ENCODE results near the gene SAE1. TPM values are rescaled to one million over a fixed set of nuclear protein-coding genes. Genes with fewer than 3 reads are reported as not detected.
A peak's percentile ranks its signal among the peaks of the same experiment; 100 is the strongest.

SAE1 gene
- total and polyA plus RNA-seq, 2 experiments from 2014 or later = 97.2 to 112 TPM

DNA sequence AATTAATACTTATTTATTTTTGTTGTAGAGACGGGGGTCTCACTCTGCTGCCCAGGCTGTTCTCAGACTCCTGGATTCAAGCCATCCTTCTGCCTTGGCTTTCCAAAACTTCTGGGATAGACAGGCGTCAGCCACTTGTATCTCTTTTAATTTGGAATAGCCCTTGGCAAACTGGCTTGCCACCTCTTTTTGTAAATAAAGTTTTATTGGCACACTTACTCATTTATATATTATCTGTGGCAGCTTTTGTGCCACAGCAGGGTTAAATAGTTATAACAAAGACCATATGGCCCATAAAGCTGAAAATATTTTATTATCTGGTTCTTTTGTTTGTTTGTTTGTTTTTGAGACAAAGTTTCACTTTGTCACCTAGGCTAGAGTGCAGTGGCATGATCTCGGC is 69.9 kb downstream of the SAE1 start:
- H3K27ac ChIP-seq = no peak overlapping the region
- no peak for TF ChIP-seq EZH2phosphoT487 (IDR thresholded peaks at IDR 0.05; ENCODE audit: low read depth, severe bottlenecking, unreplicated experiment)
- no peak for TF ChIP-seq EZH2 (IDR thresholded peaks at IDR 0.05; ENCODE audit: borderline replicate concordance)
- no peak for TF ChIP-seq CTCF (IDR thresholded peaks at IDR 0.05; ENCODE audit: poor library complexity)
- H3K9me3 ChIP-seq (ENCODE audit: low read depth) = no peaks in the 10 kb centered on the region
- no peak overlapping the region for H2AFZ ChIP-seq
- H3K79me2 ChIP-seq = no peaks in the 10 kb centered on the region
- H3K9me2 ChIP-seq (replicated peaks; ENCODE audit: insufficient read depth) = no peaks in the 10 kb centered on the region
- 63% methylated on average over 3 of the region's 3 CpGs for WGBS (ENCODE audit: low lambda C conversion rate, missing lambda C conversion rate)
- no peak overlapping the region for H3K4me3 ChIP-seq
- no peak for DNase-seq (ENCODE audit: low spot score)
- no peak overlapping the region for H3K4me2 ChIP-seq
- no peaks in the 10 kb centered on the region for H3K27me3 ChIP-seq
- H3K36me3 ChIP-seq (replicated peaks; ENCODE audit: insufficient read depth, low read depth) = no peaks in the 10 kb centered on the region
- H3K4me1 ChIP-seq (ENCODE audit: insufficient read depth) = no peaks in the 10 kb centered on the region
- H4K20me1 ChIP-seq (ENCODE audit: insufficient read depth, poor library complexity, severe bottlenecking) = no peaks in the 10 kb centered on the region

GRCh38 chr19:47203254-47203653 is 72.6 kb downstream of the SAE1 start:
- H3K36me3 ChIP-seq (replicated peaks; ENCODE audit: insufficient read depth, low read depth) = no peaks in the 10 kb centered on the region
- no peaks in the 10 kb centered on the region for H3K9me3 ChIP-seq (ENCODE audit: low read depth)
- H3K4me2 ChIP-seq = no peak overlapping the region
- H2AFZ ChIP-seq = no peak overlapping the region
- WGBS (ENCODE audit: low lambda C conversion rate, missing lambda C conversion rate) = 92% methylated on average over 3 of the region's 3 CpGs
- no peaks in the 10 kb centered on the region for H4K20me1 ChIP-seq (ENCODE audit: insufficient read depth, poor library complexity, severe bottlenecking)
- no peaks in the 10 kb centered on the region for H3K4me1 ChIP-seq (ENCODE audit: insufficient read depth)
- TF ChIP-seq EZH2phosphoT487 (IDR thresholded peaks at IDR 0.05; ENCODE audit: low read depth, severe bottlenecking, unreplicated experiment) (no peak), EZH2 (IDR thresholded peaks at IDR 0.05; ENCODE audit: borderline replicate concordance) (no peak), CTCF (IDR thresholded peaks at IDR 0.05; ENCODE audit: poor library complexity) (no peak)
- no peak overlapping the region for H3K4me3 ChIP-seq
- H3K79me2 ChIP-seq = no peaks in the 10 kb centered on the region
- no peak overlapping the region for H3K27ac ChIP-seq
- no peak for DNase-seq (ENCODE audit: low spot score)
- no peaks in the 10 kb centered on the region for H3K27me3 ChIP-seq
- no peaks in the 10 kb centered on the region for H3K9me2 ChIP-seq (replicated peaks; ENCODE audit: insufficient read depth)

DNA sequence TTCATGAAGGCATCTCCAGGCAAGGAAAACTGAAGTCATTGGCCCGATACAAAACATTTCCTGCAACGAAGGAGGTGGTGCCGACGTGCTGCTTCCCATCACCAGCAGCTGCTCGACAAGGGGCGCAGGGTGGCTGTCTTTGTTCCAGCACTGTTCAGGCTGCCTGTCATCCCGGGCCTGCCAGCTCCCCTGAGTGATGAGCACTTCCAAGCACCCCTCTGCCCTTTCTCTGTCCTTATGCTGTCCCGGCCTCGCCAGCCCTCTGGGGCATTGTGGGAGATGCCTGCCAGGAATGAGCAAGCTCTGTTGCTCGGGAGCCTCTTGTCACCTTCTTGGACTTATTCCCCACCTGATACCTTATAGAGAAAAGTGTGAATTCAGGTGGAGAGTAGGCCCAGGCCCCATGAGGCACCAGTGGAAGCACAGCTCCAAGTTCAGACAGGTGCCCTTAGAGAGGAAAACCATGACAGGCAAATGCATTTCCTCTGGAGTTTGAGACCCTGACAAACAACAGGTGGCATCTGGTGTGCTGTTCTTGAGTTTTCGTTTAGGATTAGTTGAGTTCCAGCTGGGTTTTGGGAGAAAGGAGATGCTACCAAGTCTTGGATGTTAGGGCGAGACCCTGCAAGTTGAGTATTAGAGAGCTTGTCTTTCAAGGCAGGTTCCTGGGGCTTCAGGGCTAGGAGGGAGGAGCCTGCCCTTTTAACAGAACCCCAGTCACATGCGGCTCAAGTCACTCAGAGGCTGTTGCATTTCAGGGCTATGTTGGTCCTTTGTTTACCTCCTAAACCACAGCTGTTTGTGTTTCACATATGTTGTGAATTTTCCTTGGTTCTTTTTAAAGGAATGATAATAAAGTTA is 78.9 kb downstream of the SAE1 start:
- no peaks in the 10 kb centered on the region for H4K20me1 ChIP-seq (ENCODE audit: insufficient read depth, poor library complexity, severe bottlenecking)
- H2AFZ ChIP-seq = no peak overlapping the region
- H3K4me2 ChIP-seq = no peak overlapping the region
- no peaks in the 10 kb centered on the region for H3K36me3 ChIP-seq (replicated peaks; ENCODE audit: insufficient read depth, low read depth)
- peak overlapping the region; percentile 55 for H3K27ac ChIP-seq
- H3K9me2 ChIP-seq (replicated peaks; ENCODE audit: insufficient read depth) = no peaks in the 10 kb centered on the region
- H3K4me1 ChIP-seq (ENCODE audit: insufficient read depth) = peaks cover 3% of the 10 kb centered on the region
- no peaks in the 10 kb centered on the region for H3K9me3 ChIP-seq (ENCODE audit: low read depth)
- no peaks in the 10 kb centered on the region for H3K27me3 ChIP-seq
- no peak for TF ChIP-seq CTCF (IDR thresholded peaks at IDR 0.05; ENCODE audit: poor library complexity)
- no peak for TF ChIP-seq EZH2 (IDR thresholded peaks at IDR 0.05; ENCODE audit: borderline replicate concordance)
- no peak for TF ChIP-seq EZH2phosphoT487 (IDR thresholded peaks at IDR 0.05; ENCODE audit: low read depth, severe bottlenecking, unreplicated experiment)
- H3K4me3 ChIP-seq = no peak overlapping the region
- WGBS (ENCODE audit: low lambda C conversion rate, missing lambda C conversion rate) = 82% methylated on average over 13 of the region's 13 CpGs
- no peaks in the 10 kb centered on the region for H3K79me2 ChIP-seq
- DNase-seq (ENCODE audit: low spot score) = no peak

Data from hepatocyte (in vitro differentiated cells).